ENCODE results near the gene GLRX. TPM values are rescaled to one million over a fixed set of nuclear protein-coding genes. Genes with fewer than 3 reads are reported as not detected.

The GLRX gene
- total and polyA plus RNA-seq, 8 donors, result 21.8 to 98.1 (median 28.6) TPM

- Histone ChIP-seq H3K27ac (peak overlapping the region; percentile 68 to 88), H3K4me1 (peaks cover 9 to 86% of the 10 kb centered on the region in 2 donors), H3K9me3 (no peaks in the 10 kb centered on the region), H3K36me3 (no peaks in the 10 kb centered on the region), H3K27me3 (no peaks in the 10 kb centered on the region), H3K4me3 (no peak overlapping the region)
- intact Hi-C loops (cut with DNase I), result loop anchor here in 1 of 2 donors (5.0 kb wide), 2 partner anchors 99 to 474 kb away; partner anchors contain the start of gene ELL2
- TF ChIP-seq CTCF (IDR thresholded peaks at IDR 0.05), result no peak
- peak; percentile 22 for ATAC-seq
- peak in 1 of 4 donors; percentile 59 for DNase-seq
Observed at GRCh38 chr5:95862671-95863382, 40.3 kb upstream of the GLRX start.

DNA sequence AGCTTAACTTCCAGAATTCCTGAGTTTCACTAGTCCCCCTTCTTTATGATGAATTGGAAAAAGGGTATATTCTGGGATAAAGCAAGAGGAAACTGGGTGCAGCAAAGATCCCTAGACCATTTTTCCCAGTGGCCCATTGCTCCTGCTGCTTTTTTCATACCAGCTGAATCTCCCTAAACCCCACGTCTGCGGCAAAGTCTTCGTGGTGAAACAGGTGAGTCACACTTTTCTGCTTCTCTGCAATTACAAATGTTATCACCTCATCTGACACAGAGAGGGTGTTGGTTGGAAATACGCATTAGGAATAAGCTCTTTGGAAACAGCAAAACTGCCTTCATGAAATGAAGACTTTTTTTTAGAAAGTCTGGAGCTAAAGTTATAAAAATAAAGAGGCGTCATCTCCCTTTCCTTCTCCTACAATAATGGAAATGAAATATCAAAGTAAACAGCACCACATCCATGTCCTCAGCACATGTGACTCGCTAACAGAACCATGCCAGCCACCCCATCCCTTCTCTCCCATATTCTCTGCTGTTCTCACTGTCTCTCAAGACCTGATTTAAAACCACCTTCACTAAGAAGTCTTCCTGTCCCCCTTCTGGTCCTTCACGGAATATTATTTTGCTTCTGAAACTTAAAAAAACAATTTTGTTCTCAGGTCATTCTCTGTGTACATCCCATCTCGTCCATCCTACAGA is 39.5 kb upstream of the GLRX start:
- intact Hi-C loops (cut with DNase I), result loop anchor here in 1 of 2 donors (5.0 kb wide), 2 partner anchors 100 to 475 kb away; partner anchors contain the start of gene ELL2
- Histone ChIP-seq H3K4me3 (no peak overlapping the region), H3K27me3 (no peaks in the 10 kb centered on the region), H3K36me3 (no peaks in the 10 kb centered on the region), H3K27ac (peak overlapping the region; percentile 68 to 88), H3K4me1 (peaks cover 17 to 89% of the 10 kb centered on the region in 2 donors), H3K9me3 (no peaks in the 10 kb centered on the region)
- ATAC-seq (no peak), DNase-seq (no peak)
- no peak for TF ChIP-seq CTCF (IDR thresholded peaks at IDR 0.05)

GRCh38 chr5:95861221-95861863 is 38.8 kb upstream of the GLRX start:
- H3K27ac ChIP-seq, result peak overlapping the region; percentile 68 to 88
- no peaks in the 10 kb centered on the region for H3K27me3 ChIP-seq
- TF ChIP-seq CTCF (IDR thresholded peaks at IDR 0.05), result no peak
- H3K4me1 ChIP-seq, result peaks cover 18 to 83% of the 10 kb centered on the region in 2 donors
- DNase-seq (peak in 3 of 4 donors; percentile 65 to 88 (median 87)), ATAC-seq (peak; percentile 34)
- no peak overlapping the region for H3K4me3 ChIP-seq
- H3K9me3 ChIP-seq, result no peaks in the 10 kb centered on the region
- H3K36me3 ChIP-seq, result no peaks in the 10 kb centered on the region
- intact Hi-C loops (cut with DNase I), result loop anchor here in 1 of 2 donors (5.0 kb wide), 2 partner anchors 101 to 476 kb away; partner anchors contain the start of gene ELL2

DNA sequence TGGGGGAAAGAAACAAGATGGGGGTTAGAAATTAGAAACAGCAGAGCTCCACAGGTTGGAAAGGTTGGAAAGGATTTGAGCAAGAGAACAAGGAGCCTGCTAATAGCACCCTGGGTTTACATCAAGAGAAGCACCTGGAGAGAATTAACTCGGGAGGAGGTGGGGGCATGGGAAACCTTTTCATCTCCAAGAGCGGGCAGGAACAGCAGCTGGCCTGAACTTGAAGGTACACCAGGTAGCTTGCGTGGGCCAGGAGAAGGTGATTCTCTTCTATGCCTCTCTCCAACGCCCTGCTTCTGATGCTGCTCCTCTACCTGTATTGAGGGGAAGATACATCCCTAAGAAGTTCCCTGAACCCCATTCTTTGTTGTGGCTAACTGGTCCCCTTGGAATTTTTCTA is 37.1 kb upstream of the GLRX start:
- Histone ChIP-seq H3K27me3 (no peaks in the 10 kb centered on the region), H3K4me1 (peaks cover 18 to 71% of the 10 kb centered on the region in 2 donors), H3K36me3 (no peaks in the 10 kb centered on the region), H3K4me3 (no peak overlapping the region), H3K27ac (peak overlapping the region; percentile 68 to 85), H3K9me3 (no peaks in the 10 kb centered on the region)
- DNase-seq (no peak), ATAC-seq (no peak)
- no peak for TF ChIP-seq CTCF (IDR thresholded peaks at IDR 0.05)
- intact Hi-C loops (cut with DNase I), result loop anchor here in 1 of 2 donors (5.0 kb wide), 2 partner anchors 103 to 478 kb away; partner anchors contain the start of gene ELL2

Data from left lung (tissue), 10 donors.